Skeletal muscle tissue (tissue), 4 donors: Measurements from ENCODE around the gene STK32B. TPM values are rescaled to one million over a fixed set of nuclear protein-coding genes. Genes with fewer than 3 reads are reported as not detected.
"Not testable (repeated sequence)": the region's sequence is repeated elsewhere in the genome, so short reads cannot be mapped to it uniquely, and the experiment has no call there.

ENCODE experiments used
- H3K27ac ChIP-seq: one replicate; pipeline ENCODE4 v1.7.0; 2013; ENCODE audit warnings: mild to moderate bottlenecking, low read depth, low read length, inconsistent platforms
- H3K27me3 ChIP-seq, 3 donors: one replicate each; pipeline ENCODE4 v1.7.0; 2013; ENCODE audit warnings: low read length in 3 of 3; ENCODE audit not compliant: control insufficient read depth in 3 of 3, insufficient read depth in 3 of 3
- H3K36me3 ChIP-seq, 3 donors: one replicate each; pipeline ENCODE4 v1.7.0; 2013; ENCODE audit warnings: low read length in 3 of 3; ENCODE audit not compliant: control insufficient read depth in 3 of 3, insufficient read depth in 3 of 3
- H3K4me1 ChIP-seq, 3 donors: one replicate each; pipeline ENCODE4 v1.7.0; 2013; ENCODE audit warnings: low read length in 3 of 3, mild to moderate bottlenecking in 3 of 3; ENCODE audit not compliant: control insufficient read depth in 3 of 3, insufficient read depth in 3 of 3
- H3K4me3 ChIP-seq, 3 donors: one replicate each; pipeline ENCODE4 v1.7.0; 2013; ENCODE audit warnings: low read length in 3 of 3
- H3K9ac ChIP-seq, 3 donors: one replicate each; pipeline ENCODE4 v1.7.0; 2013; ENCODE audit warnings: low read length in 3 of 3, mild to moderate bottlenecking in 3 of 3, moderate library complexity in 2 of 3, low read depth in 1 of 3
- H3K9me3 ChIP-seq, 3 donors: one replicate each; pipeline ENCODE4 v1.7.0; 2013; ENCODE audit warnings: low read length in 3 of 3; ENCODE audit not compliant: control insufficient read depth in 3 of 3
- total RNA-seq: library from RNA; depleted of rRNA; stranded (reverse); fragments of >200 nt; gene quantifications from one replicate; pipeline ENCODE4 v1.2.3, GENCODE V29; 2014
- donor health status: Osteomylitis.

STK32B gene
- total RNA-seq, 1 donor from 2014 or later = 5.7 TPM

- Histone ChIP-seq H3K9me3 (peaks cover 0 to 5% (median 2%) of the 10 kb centered on the region in 3 donors), H3K36me3 (no peaks in the 10 kb centered on the region), H3K27ac (no peak overlapping the region), H3K4me1 (no peaks in the 10 kb centered on the region), H3K4me3 (no peak overlapping the region), H3K27me3 (no peaks in the 10 kb centered on the region), H3K9ac (no peak overlapping the region)
Measured at GRCh38 chr4:5222047-5222446, 170.8 kb downstream of the STK32B start.

GRCh38 chr4:5222951-5223350, 171.7 kb downstream of the STK32B start:
- peaks cover 0 to 5% (median 2%) of the 10 kb centered on the region in 3 donors for H3K9me3 ChIP-seq
- H3K9ac ChIP-seq = no peak overlapping the region
- no peaks in the 10 kb centered on the region for H3K4me1 ChIP-seq
- H3K4me3 ChIP-seq = no peak overlapping the region
- H3K27me3 ChIP-seq = no peaks in the 10 kb centered on the region
- H3K27ac ChIP-seq = no peak overlapping the region
- no peaks in the 10 kb centered on the region for H3K36me3 ChIP-seq

- H3K27me3 ChIP-seq = no peaks in the 10 kb centered on the region
Measured at GRCh38 chr4:5224340-5224739, 173.1 kb downstream of the STK32B start.

GRCh38 chr4:5232549-5232948, 181.3 kb downstream of the STK32B start:
- no peak overlapping the region for H3K4me3 ChIP-seq
- peaks cover 0 to 2% (median 0%) of the 10 kb centered on the region in 3 donors for H3K9me3 ChIP-seq
- no peaks in the 10 kb centered on the region for H3K27me3 ChIP-seq
- H3K36me3 ChIP-seq = no peaks in the 10 kb centered on the region
- no peaks in the 10 kb centered on the region for H3K4me1 ChIP-seq
- H3K27ac ChIP-seq = no peak overlapping the region
- H3K9ac ChIP-seq = no peak overlapping the region

More at GRCh38 chr4:5224340-5224739, 173.1 kb downstream of the STK32B start:
- H3K4me1 ChIP-seq = no peaks in the 10 kb centered on the region
- H3K27ac ChIP-seq = no peak overlapping the region
- no peaks in the 10 kb centered on the region for H3K36me3 ChIP-seq
- H3K9ac ChIP-seq = no peak overlapping the region
- H3K4me3 ChIP-seq = no peak overlapping the region
- peaks cover 0 to 5% (median 2%) of the 10 kb centered on the region in 3 donors for H3K9me3 ChIP-seq

- H3K4me1 ChIP-seq = no peaks in the 10 kb centered on the region
- H3K9ac ChIP-seq = no peak overlapping the region
- H3K9me3 ChIP-seq = peaks cover 0 to 2% (median 0%) of the 10 kb centered on the region in 3 donors
- H3K36me3 ChIP-seq = no peaks in the 10 kb centered on the region
- peaks cover 0 to 2% (median 0%) of the 10 kb centered on the region in 3 donors for H3K27me3 ChIP-seq
- H3K27ac ChIP-seq = no peak overlapping the region
- no peak overlapping the region for H3K4me3 ChIP-seq
Measured at GRCh38 chr4:5237086-5237660, 185.9 kb downstream of the STK32B start.

GRCh38 chr4:5238173-5238572, 186.9 kb downstream of the STK32B start:
- Histone ChIP-seq H3K36me3 (no peaks in the 10 kb centered on the region), H3K27me3 (peaks cover 0 to 2% (median 0%) of the 10 kb centered on the region in 3 donors), H3K27ac (no peak overlapping the region), H3K4me1 (no peaks in the 10 kb centered on the region), H3K4me3 (no peak overlapping the region), H3K9me3 (peaks cover 0 to 2% (median 0%) of the 10 kb centered on the region in 3 donors), H3K9ac (no peak overlapping the region)

GRCh38 chr4:5247061-5247460, 195.8 kb downstream of the STK32B start:
- not testable (repeated sequence) for H3K27me3 ChIP-seq, H3K27ac ChIP-seq, H3K36me3 ChIP-seq, H3K4me3 ChIP-seq, H3K4me1 ChIP-seq, H3K9ac ChIP-seq, H3K9me3 ChIP-seq

GRCh38 chr4:5247735-5248134, 196.5 kb downstream of the STK32B start:
- no peak overlapping the region for H3K27ac ChIP-seq
- no peaks in the 10 kb centered on the region for H3K36me3 ChIP-seq
- no peak overlapping the region for H3K4me3 ChIP-seq
- H3K27me3 ChIP-seq = no peaks in the 10 kb centered on the region
- H3K4me1 ChIP-seq = no peaks in the 10 kb centered on the region
- H3K9ac ChIP-seq = no peak overlapping the region
- H3K9me3 ChIP-seq = no peaks in the 10 kb centered on the region

GRCh38 chr4:5249727-5250126, 198.4 kb downstream of the STK32B start:
- Histone ChIP-seq H3K4me1 (no peaks in the 10 kb centered on the region), H3K4me3 (no peak overlapping the region), H3K9me3 (no peaks in the 10 kb centered on the region), H3K27ac (no peak overlapping the region), H3K36me3 (no peaks in the 10 kb centered on the region), H3K27me3 (no peaks in the 10 kb centered on the region), H3K9ac (no peak overlapping the region)

- H3K4me1 ChIP-seq, H3K4me3 ChIP-seq, H3K27ac ChIP-seq, H3K9ac ChIP-seq, H3K36me3 ChIP-seq, H3K27me3 ChIP-seq, H3K9me3 ChIP-seq: not testable (repeated sequence)
Measured at GRCh38 chr4:5250536-5250935, 199.3 kb downstream of the STK32B start.
